Fibroblast of lung (primary cell): ENCODE data around the gene TTLL3.

Experiments
- EZH2 ChIP-seq: IDR thresholded peaks from 2 replicates; pipeline ENCODE4 v1.5.1; 2012; ENCODE audit warnings: low read length, control low read depth, mild to moderate bottlenecking; ENCODE audit errors: missing control alignments
- TF ChIP-seq, protein P1 (sequence below), 2 donors: IDR thresholded peaks in 1 of 2; conservative IDR thresholded peaks in 1 of 2; 1 replicate in 1 of 2; 2 replicates in 1 of 2; pipeline ENCODE4 v1.5.1; 2011 to 2012; ENCODE audit warnings: low read length in 2 of 2, control low read depth in 1 of 2, inconsistent platforms in 1 of 2, low read depth in 1 of 2, mild to moderate bottlenecking in 1 of 2

DNA sequence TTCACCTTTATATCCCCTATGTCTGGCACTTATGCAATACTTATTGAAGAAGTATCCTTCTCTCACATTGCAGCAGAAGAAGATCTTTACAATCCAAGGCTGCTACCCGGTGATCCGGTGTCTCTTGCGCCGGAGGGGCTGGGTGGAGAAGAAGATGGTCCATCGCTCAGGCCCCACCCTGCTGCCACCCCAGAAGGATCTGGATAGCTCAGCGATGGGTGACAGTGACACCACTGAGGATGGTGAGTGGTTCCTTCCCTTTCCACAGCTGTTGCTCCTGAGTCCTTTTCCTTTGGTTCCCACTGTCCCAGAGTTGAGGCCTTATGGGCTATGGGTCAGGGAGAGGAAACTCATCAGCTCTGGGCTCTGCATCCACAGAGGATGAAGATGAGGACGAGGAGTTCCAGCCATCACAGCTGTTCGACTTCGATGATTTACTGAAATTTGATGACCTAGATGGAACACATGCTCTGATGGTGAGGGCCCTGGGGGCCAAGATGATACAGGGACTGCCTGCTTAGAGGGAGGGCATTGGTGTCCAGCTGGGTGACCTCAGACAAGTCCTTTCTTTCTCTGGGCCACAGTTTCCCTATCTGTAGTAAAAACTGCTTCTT is 2.9 kb downstream of the TTLL3 start:
- TF ChIP-seq, protein P1, sequence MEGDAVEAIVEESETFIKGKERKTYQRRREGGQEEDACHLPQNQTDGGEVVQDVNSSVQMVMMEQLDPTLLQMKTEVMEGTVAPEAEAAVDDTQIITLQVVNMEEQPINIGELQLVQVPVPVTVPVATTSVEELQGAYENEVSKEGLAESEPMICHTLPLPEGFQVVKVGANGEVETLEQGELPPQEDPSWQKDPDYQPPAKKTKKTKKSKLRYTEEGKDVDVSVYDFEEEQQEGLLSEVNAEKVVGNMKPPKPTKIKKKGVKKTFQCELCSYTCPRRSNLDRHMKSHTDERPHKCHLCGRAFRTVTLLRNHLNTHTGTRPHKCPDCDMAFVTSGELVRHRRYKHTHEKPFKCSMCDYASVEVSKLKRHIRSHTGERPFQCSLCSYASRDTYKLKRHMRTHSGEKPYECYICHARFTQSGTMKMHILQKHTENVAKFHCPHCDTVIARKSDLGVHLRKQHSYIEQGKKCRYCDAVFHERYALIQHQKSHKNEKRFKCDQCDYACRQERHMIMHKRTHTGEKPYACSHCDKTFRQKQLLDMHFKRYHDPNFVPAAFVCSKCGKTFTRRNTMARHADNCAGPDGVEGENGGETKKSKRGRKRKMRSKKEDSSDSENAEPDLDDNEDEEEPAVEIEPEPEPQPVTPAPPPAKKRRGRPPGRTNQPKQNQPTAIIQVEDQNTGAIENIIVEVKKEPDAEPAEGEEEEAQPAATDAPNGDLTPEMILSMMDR (conservative IDR thresholded peaks at IDR 0.05 in 1 of 2, IDR thresholded peaks at IDR 0.05 in 1 of 2; ENCODE audit: low read depth in 1 of 2, low read length in 2 of 2), result no peak
- no peak for TF ChIP-seq EZH2
